Measurements from ENCODE around the gene RNF166.
"Not testable (repeated sequence)": the region's sequence is repeated elsewhere in the genome, so short reads cannot be mapped to it uniquely, and the experiment has no call there.

RNF166 gene

DNA sequence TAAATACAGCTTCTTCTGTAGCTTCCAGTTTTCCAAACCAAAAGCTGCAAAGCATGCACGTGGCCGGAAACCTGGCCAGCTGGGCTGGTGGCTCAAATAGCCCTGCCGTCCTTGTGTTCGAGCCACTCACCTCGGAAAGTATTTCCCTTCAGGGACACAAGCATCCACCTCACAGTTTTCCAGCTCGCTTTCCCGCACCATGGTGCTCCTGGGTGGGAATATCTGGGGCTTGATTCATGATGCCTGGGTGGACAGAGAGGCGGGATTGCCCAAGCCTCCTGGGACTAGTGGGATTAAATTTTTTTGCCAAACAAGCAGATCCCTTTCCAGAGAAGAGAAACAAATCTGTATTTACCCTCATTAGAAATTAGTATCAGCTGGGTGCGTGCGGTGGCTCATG lies 36.2 kb downstream of the RNF166 start:
- DNase-seq, result no peak

DNA sequence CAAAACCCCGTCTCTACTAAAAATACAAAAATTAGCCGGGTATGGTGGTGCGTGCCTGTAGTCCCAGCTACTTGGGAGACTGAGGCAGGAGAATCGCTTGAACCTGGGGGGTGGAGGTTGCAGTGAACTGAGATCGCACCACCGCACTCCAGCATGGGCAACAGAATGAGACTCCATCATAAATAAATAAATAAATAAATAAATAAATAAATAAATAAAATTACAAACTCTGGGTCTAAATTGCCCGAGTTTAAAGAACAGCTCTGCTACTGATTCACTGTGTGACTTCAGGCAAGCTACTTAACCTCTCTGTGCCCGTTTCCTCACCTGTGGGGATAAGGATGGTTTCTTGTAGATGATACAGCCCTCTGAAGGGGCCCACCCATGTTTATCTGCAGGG lies 36.7 kb downstream of the RNF166 start:
- DNase-seq, result not testable (repeated sequence)

DNA sequence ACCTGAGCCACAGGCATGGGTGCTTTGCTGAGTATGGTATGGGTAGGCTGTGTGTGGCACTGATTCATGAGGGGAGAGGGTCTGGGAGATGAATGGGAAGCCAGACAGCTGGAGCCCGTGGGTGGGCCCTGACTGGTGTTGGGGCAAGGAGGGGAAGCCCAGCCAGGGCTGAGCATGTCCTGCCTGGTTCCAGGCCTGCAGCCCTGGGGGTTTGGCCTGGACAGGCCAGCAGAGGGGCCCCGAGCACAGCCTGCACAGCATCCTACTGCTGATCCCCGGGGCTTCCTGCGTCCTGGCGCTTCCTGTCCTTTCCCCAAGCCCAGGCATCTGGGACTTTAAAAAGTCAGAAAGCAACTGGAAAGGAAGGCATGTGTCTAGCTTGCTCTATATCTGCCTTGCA lies 38.7 kb downstream of the RNF166 start:
- no peak for DNase-seq

DNA sequence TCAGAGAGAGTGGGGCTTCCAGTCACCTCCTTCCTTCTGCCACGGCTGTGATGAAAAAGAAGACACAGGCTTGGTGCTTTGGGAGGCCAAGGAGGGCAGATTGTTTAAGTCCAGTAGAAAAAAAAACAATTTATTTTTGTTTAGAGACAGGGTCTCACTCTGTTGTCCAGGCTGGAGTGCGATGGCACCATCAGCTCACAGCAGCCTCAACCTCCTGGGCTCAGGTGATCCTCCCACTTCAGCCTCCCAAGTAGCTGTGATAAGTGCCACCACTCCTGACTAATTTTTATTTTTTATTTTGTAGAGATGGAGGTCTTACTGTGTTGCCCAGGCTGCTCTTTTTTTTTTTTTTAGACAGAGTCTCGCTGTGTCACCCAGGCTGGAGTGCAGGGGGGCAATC lies 40.6 kb downstream of the RNF166 start:
- no peak for DNase-seq

DNA sequence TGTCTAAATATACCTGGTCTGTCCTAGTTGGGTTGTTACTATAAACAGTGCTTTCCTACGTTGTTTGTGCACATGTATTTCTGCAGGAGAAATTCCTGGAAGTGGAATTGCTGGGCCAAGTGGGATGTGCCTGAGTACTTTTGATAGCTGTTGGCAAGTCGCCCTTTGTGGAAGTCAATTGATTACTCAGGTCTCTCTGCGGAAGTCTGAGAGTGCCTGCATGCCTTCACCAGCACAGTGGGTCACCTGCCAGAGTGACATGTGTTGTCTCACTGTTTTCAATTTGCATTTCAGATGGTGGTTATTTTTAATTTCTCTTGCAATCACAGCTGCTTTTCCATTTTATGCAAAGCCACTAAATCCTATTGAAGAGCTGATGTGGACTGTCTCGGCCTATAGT lies 41.1 kb downstream of the RNF166 start:
- DNase-seq, result no peak

DNA sequence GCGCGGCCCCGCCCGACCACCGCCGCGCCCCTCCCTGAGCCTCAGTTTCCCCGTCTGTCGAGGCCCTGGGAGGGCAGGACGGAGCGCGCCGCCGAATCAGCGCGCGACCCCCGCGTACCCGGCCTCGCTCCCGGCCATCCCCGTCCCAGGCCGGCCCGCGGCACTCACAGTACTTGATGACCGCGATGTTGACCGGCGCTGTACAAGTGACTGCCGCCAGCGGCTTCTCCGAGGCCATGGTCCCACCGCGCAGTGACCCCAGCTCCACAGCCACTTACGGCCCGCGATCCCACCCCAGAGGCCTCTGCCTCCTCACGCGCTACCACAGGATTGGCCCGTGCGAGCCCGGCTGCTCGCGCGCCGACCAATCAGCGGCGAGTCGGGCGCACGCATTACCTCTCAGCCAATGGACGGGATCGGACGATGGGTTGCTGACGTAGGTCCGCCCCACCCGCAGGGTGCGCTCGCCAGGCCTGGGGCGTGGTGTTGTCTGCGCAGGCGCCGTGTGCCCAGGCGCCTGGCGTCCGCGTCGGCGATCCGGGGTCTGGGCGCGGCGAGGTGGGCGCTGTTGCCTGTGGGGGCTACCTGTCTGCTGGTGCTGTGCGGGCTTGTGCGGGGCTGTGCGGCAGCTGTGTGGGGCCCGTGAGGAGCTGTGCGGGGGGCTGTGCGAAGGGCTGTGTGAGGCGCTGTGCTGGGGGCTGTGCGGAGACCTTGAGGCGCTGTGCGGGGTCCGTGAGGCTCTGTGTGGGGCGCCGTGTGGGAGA lies 43.2 kb downstream of the RNF166 start, which contains the start of gene MVD:
Gene MVD (minus strand): TSS at position 249 of the 764 bp plus-strand sequence. CDS start 11 bp downstream, at position 238.
- DNase-seq, result peak; percentile 98

DNA sequence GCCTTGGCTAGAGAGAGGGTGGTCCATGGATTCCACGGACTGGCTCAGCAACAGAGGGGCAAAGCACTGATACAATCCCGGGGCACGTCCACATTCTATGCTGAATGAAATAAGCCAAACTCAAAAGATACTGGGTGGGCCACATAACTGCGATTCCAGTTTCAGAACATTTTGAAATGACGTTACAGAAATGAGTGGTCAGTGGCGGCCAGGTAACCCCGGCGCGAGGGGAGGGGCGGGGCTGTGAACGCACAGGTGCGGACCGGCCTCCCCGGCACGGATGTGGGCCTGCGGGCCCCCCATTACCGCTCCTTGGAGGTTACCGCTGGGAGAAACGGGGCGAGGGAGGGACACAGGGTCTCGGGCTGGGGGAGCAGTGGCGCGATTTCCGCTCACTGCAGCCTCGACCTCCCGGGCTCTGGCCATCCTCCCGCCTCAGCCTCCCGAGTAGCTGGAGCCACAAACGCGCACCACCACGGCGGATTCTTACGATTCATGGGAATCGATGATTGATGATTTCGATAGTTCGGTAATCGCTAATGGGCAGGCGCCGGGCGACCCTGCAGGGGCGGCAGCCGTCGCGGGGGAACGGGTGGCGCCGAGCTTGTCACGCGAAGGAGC lies 43.9 kb downstream of the RNF166 start:
- DNase-seq, result no peak

DNA sequence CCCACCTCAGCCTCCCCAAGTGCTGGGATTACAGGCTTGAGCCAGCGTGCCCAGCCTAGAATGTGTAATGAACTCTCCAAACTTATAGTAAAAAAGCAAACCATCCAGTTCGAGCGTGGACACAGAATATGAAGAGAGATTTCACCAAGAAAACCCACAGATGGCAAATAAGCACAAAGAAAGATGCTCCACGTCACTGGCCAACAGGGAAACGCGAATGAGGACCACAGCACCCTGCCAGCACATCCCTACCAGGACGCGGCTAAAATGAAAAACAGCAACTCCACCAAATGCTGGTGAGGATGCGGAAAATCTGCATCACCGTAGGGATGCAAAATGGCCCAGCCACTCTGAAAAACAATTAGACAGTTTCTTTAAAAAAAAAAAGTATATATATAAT lies 44.7 kb downstream of the RNF166 start:
- DNase-seq, result no peak

DNA sequence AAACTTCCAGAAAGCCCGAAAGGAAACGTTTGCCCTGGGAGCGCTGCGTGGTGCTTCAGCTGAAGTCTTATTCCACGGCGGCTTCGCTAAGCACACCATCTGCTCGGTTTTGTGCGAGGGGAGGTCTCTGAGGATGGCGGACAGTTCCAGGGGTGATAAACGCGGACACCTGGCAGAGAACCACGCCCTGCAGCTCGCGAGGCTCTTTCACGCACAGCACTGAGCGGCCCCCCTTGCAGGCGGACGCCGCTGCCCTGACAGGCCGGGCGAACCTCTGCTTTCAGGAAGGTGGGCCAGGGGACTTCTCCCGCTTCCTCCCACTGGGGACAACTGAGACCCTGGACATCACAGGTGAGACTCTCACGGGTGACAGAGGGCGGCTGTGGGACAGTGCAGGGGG lies 47.0 kb downstream of the RNF166 start:
- DNase-seq, result no peak

DNA sequence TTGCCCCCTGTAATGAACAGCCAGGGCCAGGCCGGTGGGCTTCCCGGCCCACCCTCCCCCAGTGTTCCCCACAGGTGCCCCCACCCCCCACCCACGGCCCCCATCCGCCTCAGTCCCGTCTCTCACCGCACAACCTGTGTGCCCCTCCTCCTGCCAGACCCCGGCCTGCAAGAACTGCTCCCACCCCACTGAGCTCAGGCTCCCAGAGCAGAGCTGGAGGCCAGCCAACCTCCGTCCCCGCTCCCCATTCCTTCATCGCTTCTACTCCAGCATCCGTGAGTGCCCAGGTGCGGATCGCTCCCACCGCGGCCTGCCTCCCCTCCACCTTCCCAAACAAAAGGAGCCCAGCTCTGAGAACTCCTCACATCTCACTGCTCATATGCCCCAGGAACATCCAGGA lies 47.5 kb downstream of the RNF166 start:
- DNase-seq, result no peak

DNA sequence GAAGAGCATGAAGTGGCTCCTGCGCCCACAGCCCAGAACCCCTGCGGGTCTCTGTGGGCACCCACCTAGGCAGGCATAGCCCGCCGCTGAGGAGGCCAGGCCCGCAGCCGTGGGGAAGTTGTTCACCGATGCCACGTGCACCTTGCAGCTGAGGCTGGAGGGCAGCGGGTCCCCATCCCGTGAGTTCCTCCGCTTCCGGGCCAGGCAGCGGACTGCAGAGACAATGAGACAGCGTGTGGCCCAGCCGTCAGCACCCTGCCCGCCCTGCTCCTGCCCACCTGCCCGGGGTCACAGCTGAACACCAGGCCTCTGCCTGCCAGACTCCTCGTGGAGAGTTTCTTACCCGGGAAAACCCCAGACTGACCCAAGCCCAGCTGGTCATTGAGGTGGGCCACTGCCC lies 48.8 kb downstream of the RNF166 start:
- no peak for DNase-seq

DNA sequence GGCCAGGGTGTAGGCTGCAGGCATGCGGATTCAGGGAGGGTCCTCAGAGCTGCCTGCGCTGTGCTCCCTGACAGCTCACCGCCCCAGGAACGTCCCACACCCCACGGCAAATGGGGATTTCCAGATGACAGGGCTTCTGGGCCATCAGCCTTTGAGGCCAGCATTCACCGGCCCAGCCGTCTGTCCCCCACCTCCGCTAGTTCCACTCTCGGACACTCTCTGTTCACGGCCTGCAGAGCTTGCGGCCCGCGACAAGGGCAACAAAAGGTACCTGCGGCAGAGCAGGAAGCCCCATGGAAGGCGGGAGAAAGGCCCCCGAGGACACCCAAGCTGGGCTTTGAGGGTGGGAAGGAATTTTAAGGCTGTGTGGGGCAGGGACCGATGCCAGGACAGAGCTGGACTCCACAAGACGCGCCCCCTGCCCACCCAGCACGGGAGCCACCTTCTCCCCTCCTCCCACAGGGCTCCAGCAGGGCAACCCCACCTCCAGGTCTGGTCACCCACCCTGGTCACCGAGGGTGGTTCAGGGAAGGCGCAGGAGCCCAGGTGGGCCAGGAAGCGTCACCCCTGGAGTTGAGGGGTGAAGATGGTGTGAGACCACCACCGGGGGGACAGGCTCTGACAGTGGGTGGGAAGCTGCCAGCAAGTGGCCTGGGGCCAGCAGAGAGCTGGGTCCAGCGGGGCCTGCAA lies 49.8 kb downstream of the RNF166 start:
- DNase-seq, result no peak

DNA sequence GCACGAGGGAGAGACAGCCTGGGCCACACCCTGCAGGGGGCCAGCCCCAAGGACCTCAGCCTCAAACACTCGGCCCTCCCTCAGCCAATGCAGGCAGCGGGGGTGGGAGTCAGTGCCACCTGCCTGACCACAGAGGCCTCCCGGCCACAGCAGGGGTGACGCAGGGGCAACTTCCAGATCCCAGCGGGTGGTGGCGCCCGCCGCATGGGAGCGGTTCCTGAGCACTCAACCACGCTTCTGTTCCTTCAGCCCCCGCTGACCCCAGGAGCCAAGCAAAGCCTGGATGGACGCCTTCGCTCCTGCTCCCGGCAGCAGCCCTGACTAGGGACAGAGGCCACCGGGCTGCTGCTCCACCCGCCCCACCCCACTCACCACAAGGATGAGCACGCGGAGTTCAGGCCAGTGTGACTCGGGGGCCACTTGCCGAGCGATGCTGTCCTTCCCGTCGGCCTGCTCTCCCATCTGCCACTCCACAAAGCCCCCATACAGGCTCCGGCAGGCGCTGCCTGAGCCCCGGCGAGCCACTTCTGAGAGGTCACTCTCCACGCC lies 50.4 kb downstream of the RNF166 start:
- no peak for DNase-seq

DNA sequence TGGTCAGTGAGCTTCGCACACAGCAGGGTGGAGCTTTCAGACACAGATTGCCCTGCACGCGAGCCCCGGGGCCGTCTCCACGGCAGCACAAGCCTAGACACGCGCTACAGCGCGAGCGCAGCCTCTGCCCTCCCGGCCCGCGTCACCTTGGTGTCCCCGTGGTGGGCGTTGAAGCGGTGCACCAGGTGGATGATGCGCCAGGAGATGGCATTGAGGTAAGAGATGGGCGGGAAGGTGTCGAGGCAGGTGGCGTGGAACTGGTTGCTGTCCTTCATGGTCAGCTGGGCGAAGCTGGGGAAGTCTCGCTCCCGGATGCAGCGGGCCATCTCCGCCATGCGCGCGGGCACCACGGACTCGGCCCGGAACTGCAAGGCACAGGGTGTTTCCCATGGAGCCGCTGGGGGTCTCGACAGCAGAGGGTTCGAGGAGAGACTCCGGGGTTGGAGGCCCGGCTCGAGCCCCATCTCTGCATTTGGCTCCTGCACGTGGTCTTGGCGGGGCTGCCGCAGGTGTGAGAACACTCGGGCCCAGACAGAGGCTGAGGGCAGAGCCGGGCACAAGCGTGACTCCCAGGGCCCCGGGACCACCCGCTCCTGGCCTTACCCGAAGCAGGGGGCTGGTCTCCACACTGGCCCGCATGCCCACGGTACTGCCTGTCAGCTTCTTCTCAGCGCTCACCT lies 51.0 kb downstream of the RNF166 start:
- no peak for DNase-seq

DNA sequence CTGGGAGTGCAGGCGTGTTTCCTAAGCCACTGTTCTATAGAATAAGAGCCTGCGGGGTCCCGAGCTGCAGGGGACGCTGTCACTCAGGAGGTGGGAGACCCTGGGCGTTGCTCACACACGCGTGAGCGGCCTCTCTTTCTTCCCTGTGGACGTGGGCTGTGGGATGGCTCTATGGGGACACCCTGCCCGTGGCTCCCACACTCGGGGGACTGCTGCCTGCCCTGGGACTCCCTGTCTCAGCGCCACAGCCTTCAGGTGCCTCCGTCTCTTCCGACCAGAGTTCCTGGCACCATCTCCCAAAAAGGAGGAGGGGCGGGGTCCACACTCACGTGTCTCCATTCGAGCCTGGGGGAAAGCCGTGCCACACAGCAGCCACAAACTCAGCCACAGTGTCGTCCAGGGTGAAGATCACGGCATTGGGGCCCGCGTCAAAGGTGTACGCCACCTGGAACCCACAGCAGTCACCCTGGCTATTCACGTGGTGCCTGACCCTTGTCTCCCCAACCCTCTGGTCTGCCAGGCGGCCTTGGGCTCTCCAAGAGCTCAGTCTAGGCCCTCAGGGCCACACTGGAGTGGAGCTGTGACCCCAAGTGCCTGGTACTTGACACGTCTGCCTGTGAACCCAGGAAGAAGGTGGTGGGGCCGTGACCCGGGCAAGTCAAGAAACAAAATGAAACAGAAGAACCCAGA lies 51.7 kb downstream of the RNF166 start:
- DNase-seq, result no peak

DNA sequence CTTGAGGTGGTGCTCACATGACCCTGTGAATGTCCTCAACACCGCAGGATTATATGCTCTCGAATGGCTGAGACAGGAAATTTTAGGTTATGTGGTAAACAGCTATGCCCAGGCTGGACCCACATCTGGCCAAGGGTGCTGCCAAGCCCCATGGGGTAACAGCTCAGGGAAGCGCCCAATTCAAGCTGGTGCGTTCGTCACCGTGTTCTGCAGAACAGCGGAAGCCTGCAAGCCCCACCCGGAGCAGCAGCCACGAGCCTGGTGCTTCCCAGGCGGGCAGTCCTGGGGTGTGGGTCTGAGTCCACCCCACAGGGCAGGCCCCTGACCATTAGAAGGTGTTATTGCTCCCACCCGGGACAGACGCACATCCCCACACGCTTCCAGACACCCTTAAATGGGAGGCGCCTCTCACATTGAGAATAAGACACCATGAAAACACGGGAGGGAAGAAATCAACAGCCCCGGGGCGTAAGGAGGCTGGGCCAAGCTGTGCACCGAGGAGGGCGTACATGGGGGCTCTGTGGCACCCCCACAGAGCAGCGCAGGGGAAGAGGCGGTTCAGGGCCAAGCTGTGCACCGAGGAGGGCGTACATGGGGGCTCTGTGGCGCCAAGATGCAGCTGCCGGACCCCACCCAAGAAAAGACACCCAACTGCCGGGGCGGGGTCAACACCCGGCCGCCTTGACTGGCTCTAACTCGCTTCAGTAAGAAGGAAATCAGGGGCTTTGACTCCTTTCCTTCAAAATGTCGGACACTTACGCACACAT lies 52.4 kb downstream of the RNF166 start:
- DNase-seq, result no peak

DNA sequence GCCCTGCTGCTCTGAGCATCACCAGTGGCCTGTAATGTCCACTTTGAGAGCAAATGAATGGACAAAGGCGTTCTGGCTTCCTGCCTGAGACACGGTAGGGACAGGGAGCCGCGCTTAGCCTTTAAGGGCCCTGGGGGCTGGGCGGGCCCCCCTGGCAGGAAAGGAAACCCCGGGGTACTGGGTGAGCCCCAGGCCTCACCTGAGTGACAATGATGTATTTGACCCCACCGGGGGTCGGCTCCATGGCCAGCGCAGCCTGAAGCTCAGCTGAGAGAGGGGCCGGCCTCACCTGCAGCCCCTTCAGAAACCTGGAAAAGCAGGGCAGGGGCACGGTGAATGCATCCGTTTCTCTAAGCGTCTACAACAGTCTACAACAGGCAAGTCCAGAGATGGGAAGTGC lies 53.1 kb downstream of the RNF166 start:
- DNase-seq, result no peak

DNA sequence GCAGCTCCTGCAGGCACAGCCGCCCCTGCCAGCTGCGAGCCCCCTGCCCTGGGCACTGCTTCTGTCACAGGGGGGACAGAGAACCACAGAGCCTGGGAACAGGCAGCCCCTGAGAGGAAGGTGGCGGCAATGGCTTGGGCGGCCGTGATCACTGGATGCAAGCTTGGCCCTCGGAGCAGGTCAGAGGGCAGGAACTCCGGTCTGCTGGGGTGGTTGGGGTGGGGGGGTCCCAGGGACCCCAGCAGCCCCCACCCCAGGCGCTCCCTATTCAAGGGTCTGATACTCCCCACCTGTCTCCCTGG lies 53.5 kb downstream of the RNF166 start:
- no peak for DNase-seq

DNA sequence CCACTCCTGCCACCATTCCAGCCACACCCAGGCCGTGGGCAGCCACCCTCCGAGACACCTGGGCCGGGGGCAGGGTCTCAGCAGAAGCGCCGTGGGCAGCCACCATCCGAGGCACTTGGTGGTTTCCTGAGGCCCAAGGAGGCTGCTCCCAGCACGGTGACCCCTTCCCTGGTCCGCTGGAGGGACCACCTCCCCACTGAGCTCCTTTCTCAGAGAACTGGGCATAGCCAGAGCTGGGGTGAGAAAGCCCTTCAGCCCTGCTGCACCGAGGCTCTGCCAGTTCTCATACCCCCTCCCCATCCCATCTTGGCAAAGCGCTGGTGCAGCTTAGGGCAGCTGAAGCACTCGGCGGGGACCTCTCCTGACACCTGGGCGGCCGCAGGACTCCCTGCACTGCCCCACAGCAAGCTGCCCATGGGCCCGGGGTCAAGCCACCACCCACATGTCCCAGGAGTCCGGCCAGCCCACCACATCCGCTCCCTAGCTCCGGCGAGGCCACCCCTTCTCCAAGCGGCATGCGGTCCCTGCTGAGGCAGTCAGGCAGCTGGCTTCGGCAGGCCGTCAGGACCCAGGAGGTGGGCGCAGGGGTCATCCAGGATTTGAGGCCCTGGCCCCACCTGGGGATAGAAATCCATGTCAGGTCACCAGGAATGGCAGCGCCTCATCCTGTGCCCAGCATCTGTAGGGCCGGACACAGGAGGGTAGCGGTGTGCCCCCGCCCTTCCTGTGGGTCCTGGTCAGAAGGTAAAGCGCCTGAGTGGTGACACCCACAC lies 54.0 kb downstream of the RNF166 start:
- no peak for DNase-seq

DNA sequence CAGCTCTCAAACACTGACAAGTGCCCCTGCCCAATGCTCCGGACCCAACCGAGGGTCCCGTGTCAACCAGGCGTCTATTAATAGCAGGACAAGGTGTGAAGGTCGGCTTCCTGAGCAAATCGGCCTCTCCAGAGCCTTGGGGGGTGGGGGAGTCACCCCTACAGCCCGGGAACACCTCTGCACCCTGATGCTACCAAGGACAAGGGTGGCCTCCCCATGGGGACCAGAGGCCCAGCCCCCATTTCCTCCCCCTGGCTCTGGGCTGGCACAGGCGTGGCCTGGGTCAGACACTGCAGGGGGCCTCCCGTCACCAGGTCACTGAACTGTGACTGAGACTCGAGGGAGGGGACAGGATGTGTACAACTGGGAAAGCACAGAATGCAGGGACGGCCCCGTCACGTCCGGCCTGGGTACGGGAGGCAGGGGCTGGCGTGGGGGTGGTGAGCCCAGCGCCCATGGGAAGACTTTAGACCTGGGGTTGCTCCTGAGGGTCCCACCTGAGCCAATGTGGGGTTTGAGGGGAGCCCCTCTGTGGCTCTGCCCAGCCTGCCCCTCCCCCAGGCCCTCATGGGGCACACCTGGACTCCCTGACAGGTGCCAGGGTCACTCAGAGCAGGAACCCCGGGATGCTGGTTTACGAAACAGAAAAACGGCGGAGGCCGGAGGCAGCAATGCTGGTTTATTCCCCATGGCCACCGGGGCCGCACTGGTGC lies 54.8 kb downstream of the RNF166 start:
- DNase-seq, result no peak
